ENCODE measurements around the gene DSE. TPM values are rescaled to one million over a fixed set of nuclear protein-coding genes. Genes with fewer than 3 reads are reported as not detected.

The DSE gene
- total and polyA plus RNA-seq, 2 donors (not counting 1 experiment from before 2014, with no cell fraction given) = 8.3 to 8.6 TPM

DNA sequence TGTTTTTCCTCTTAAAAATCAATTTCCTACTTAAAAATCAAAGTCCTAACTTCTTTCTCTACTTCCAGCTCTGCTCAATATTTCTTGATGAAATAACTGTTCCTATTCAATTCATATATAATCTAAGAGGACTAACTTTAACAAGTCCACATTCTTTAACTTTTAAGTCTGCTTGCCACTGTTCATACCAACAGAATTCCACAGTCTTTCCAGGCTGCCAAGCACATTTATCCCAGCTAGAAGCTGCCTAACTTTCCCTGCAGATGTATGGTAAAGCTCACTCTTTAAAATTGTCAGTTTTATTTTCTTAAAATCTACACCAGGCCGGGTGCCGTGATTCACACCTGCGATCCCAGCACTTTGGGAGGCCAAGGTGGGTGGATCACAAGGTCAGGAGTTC is 102.0 kb downstream of the DSE start:
- Mint-ChIP-seq H3K4me3 (no peak overlapping the region), H3K27me3 (no peaks in the 10 kb centered on the region), H3K4me1 (peaks cover 37% of the 10 kb centered on the region), H3K9me3 (ENCODE audit: insufficient read depth) (no peaks in the 10 kb centered on the region), H3K27ac (no peak overlapping the region)
- intact Hi-C loops (cut with micrococcal nuclease) = no loop called here
- Histone ChIP-seq H3K9me3 (ENCODE audit: control extremely low read depth in 1 of 3, control insufficient read depth in 2 of 3, insufficient read depth in 1 of 3, low read length in 2 of 3) (no peaks in the 10 kb centered on the region), H3K4me3 (ENCODE audit: control extremely low read depth in 1 of 5, extremely low read depth in 1 of 5, insufficient read depth in 1 of 5, low read depth in 2 of 5, low read length in 4 of 5) (no peak overlapping the region), H3K27me3 (replicated peaks in 1 of 4; ENCODE audit: control extremely low read depth in 1 of 4, control insufficient read depth in 3 of 4, insufficient read depth in 4 of 4, low read length in 3 of 4) (no peaks in the 10 kb centered on the region), H4K20me1 (ENCODE audit: control insufficient read depth, insufficient read depth, low read length, poor library complexity, severe bottlenecking) (no peaks in the 10 kb centered on the region), H3K27ac (ENCODE audit: low read length in 2 of 2) (no peak overlapping the region), H2AFZ (ENCODE audit: insufficient read depth, low read depth, low read length, poor library complexity, severe bottlenecking) (no peak overlapping the region), H3K4me1 (ENCODE audit: control insufficient read depth in 2 of 2, insufficient read depth in 2 of 2, low read length in 2 of 2) (peaks cover 24 to 32% of the 10 kb centered on the region in 2 donors), H3K36me3 (replicated peaks in 1 of 2; ENCODE audit: control extremely low read depth in 1 of 2, control insufficient read depth in 1 of 2, extremely low read depth in 1 of 2, insufficient read depth in 2 of 2, low read length in 1 of 2) (no peaks in the 10 kb centered on the region), H3K4me2 (replicated peaks; ENCODE audit: low read depth, low read length, poor library complexity, severe bottlenecking) (no peak overlapping the region), H3K79me2 (ENCODE audit: control insufficient read depth, insufficient read depth, low read length) (no peaks in the 10 kb centered on the region), H3K9ac (ENCODE audit: low read length) (no peak overlapping the region)
- no peak for DNase-seq
- WGBS (ENCODE audit: insufficient coverage) = no CpG with 5 or more reads among the region's 3 CpGs
- TF ChIP-seq, protein P1, sequence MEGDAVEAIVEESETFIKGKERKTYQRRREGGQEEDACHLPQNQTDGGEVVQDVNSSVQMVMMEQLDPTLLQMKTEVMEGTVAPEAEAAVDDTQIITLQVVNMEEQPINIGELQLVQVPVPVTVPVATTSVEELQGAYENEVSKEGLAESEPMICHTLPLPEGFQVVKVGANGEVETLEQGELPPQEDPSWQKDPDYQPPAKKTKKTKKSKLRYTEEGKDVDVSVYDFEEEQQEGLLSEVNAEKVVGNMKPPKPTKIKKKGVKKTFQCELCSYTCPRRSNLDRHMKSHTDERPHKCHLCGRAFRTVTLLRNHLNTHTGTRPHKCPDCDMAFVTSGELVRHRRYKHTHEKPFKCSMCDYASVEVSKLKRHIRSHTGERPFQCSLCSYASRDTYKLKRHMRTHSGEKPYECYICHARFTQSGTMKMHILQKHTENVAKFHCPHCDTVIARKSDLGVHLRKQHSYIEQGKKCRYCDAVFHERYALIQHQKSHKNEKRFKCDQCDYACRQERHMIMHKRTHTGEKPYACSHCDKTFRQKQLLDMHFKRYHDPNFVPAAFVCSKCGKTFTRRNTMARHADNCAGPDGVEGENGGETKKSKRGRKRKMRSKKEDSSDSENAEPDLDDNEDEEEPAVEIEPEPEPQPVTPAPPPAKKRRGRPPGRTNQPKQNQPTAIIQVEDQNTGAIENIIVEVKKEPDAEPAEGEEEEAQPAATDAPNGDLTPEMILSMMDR (IDR thresholded peaks at IDR 0.05) = no peak
- TF ChIP-seq EZH2 (IDR thresholded peaks at IDR 0.05; ENCODE audit: borderline replicate concordance, insufficient read depth, low read depth, low read length, poor library complexity, severe bottlenecking) = no peak
- ChIA-PET CTCF (interaction anchor here (0.9 to 2.4 kb wide), 2 partner anchors 68 to 185 kb away, joined by 3 to 7 read pairs; no protein-coding TSS in a partner anchor), POLR2A (no interaction called here)
- ATAC-seq (ENCODE audit: low read depth) = no peak

DNA sequence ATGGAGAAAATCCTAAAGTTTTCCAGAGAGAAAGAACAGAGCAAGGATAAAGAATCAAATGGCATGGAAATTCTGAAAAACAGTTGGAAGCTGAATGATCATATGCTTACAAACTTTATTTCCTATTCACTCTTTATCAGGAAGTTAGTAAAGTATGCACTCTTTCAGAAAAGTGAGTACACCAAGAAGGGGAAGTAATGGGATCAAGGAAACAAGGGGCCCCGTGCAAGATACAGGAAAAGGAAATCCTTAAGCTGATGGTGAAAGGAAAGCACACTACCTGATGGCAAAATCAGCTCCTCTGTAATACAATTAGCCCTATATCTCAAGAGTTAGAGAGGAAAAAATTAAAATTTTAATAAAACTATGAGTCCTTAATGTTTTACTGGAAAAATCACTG is 104.4 kb downstream of the DSE start:
- peak overlapping the region; percentile 78 for H3K4me3 Mint-ChIP-seq
- CTCF ChIA-PET = interaction anchor here (0.6 to 1.5 kb wide), 2 partner anchors 187 to 196 kb away, joined by 3 to 6 read pairs; partner anchors contain the start of gene TSPYL1
- ATAC-seq (ENCODE audit: low read depth) = no peak

More for the DNA sequence above, 104.4 kb downstream of the DSE start:
- DNase-seq = peak; percentile 20
- Mint-ChIP-seq H3K27ac (peak overlapping the region; percentile 92), H3K4me1 (peaks cover 33% of the 10 kb centered on the region), H3K9me3 (ENCODE audit: insufficient read depth) (no peaks in the 10 kb centered on the region), H3K27me3 (no peaks in the 10 kb centered on the region)
- POLR2A ChIA-PET = interaction anchor here (0.7 to 1.2 kb wide), 2 partner anchors 10 to 82 kb away, joined by 3 read pairs; no protein-coding TSS in a partner anchor
- Histone ChIP-seq H3K4me1 (ENCODE audit: control insufficient read depth in 2 of 2, insufficient read depth in 2 of 2, low read length in 2 of 2) (peaks cover 24 to 26% of the 10 kb centered on the region in 2 donors), H3K9me3 (ENCODE audit: control extremely low read depth in 1 of 3, control insufficient read depth in 2 of 3, insufficient read depth in 1 of 3, low read length in 2 of 3) (no peaks in the 10 kb centered on the region), H3K36me3 (replicated peaks in 1 of 2; ENCODE audit: control extremely low read depth in 1 of 2, control insufficient read depth in 1 of 2, extremely low read depth in 1 of 2, insufficient read depth in 2 of 2, low read length in 1 of 2) (no peaks in the 10 kb centered on the region), H3K4me2 (replicated peaks; ENCODE audit: low read depth, low read length, poor library complexity, severe bottlenecking) (peak overlapping the region; percentile 67), H2AFZ (ENCODE audit: insufficient read depth, low read depth, low read length, poor library complexity, severe bottlenecking) (no peak overlapping the region), H3K4me3 (ENCODE audit: control extremely low read depth in 1 of 5, extremely low read depth in 1 of 5, insufficient read depth in 1 of 5, low read depth in 2 of 5, low read length in 4 of 5) (peak overlapping the region in 3 of 5 experiments; percentile 9 to 63 (median 34)), H4K20me1 (ENCODE audit: control insufficient read depth, insufficient read depth, low read length, poor library complexity, severe bottlenecking) (no peaks in the 10 kb centered on the region), H3K9ac (ENCODE audit: low read length) (peak overlapping the region; percentile 56), H3K27ac (ENCODE audit: low read length in 2 of 2) (peak overlapping the region; percentile 68 to 72), H3K79me2 (ENCODE audit: control insufficient read depth, insufficient read depth, low read length) (no peaks in the 10 kb centered on the region), H3K27me3 (replicated peaks in 1 of 4; ENCODE audit: control extremely low read depth in 1 of 4, control insufficient read depth in 3 of 4, insufficient read depth in 4 of 4, low read length in 3 of 4) (no peaks in the 10 kb centered on the region)
- WGBS (ENCODE audit: insufficient coverage) = no CpG with 5 or more reads among the region's 1 CpG
- intact Hi-C loops (cut with micrococcal nuclease) = no loop called here
- TF ChIP-seq, protein P1 (IDR thresholded peaks at IDR 0.05) = no peak
- no peak for TF ChIP-seq EZH2 (IDR thresholded peaks at IDR 0.05; ENCODE audit: borderline replicate concordance, insufficient read depth, low read depth, low read length, poor library complexity, severe bottlenecking)
